IPS-15b (cell line): Measurements from ENCODE around the gene FCN3.
A peak's percentile ranks its signal among the peaks of the same experiment; 100 is the strongest.

Experiments used
- H3K27me3 ChIP-seq: one replicate; pipeline ENCODE4 v1.6.1; 2013; ENCODE audit warnings: low read length; ENCODE audit not compliant: control insufficient read depth, insufficient read depth
- H3K36me3 ChIP-seq: one replicate; pipeline ENCODE4 v1.6.1; 2013; ENCODE audit warnings: low read length; ENCODE audit not compliant: control insufficient read depth, insufficient read depth
- H3K4me1 ChIP-seq: one replicate; pipeline ENCODE4 v1.6.1; 2013; ENCODE audit warnings: mild to moderate bottlenecking, low read length; ENCODE audit not compliant: control insufficient read depth, insufficient read depth
- H3K4me3 ChIP-seq: one replicate; pipeline ENCODE4 v1.5.1; 2013; ENCODE audit warnings: low read depth, low read length
- H3K9ac ChIP-seq: one replicate; pipeline ENCODE4 v1.6.1; 2013; ENCODE audit warnings: low read depth, mild to moderate bottlenecking, low read length
- H3K9me3 ChIP-seq: one replicate; pipeline ENCODE4 v1.6.1; 2013; ENCODE audit warnings: mild to moderate bottlenecking, low read length; ENCODE audit not compliant: control insufficient read depth, insufficient read depth

Gene FCN3

DNA sequence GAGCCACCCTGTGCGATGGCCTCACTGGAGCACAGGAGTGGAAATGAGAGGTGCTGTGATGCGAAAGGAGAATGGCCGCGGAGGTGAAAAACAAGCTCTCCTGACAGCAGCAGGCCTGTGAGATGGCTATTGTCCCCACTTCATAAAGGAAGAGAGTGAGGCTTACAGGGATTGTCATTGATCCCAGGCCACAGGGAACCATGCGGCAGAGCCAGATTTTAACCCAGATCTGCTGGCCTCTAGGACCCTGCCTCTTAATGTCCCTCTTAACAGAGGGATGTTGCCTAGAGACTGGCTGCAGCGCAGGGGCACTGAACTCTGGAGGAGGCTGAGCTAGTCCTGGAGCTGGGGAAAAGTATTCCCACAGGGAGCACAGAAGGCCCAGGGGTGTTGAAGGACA is 35.9 kb downstream of the FCN3 start:
- H3K36me3 ChIP-seq = peaks cover 24% of the 10 kb centered on the region
- no peaks in the 10 kb centered on the region for H3K9me3 ChIP-seq
- no peaks in the 10 kb centered on the region for H3K27me3 ChIP-seq
- peaks cover 10% of the 10 kb centered on the region for H3K4me1 ChIP-seq
- no peak overlapping the region for H3K9ac ChIP-seq
- no peak overlapping the region for H3K4me3 ChIP-seq

DNA sequence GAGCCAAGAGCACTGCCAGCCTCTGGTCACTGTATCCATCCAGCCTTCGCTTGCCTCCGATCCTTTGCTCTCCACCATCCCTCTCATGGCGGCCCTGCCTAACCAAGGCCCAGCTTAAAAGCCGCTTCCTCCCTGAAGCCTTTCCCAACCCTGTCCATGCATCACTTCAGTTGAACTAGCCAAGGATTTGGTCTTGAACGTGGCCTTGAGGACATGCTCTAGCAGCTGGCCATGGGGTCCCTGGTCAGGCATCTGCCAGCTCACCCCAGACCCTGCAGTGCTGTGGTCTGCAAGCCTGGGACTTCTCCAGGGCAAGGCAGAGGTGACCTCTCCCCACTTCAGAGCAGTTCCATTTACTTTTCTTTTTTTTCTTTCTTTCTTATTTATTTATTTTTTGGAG is 37.9 kb downstream of the FCN3 start:
- H3K9me3 ChIP-seq = no peaks in the 10 kb centered on the region
- H3K9ac ChIP-seq = no peak overlapping the region
- H3K4me3 ChIP-seq = no peak overlapping the region
- H3K27me3 ChIP-seq = no peaks in the 10 kb centered on the region
- H3K4me1 ChIP-seq = peaks cover 4% of the 10 kb centered on the region
- peaks cover 34% of the 10 kb centered on the region for H3K36me3 ChIP-seq

DNA sequence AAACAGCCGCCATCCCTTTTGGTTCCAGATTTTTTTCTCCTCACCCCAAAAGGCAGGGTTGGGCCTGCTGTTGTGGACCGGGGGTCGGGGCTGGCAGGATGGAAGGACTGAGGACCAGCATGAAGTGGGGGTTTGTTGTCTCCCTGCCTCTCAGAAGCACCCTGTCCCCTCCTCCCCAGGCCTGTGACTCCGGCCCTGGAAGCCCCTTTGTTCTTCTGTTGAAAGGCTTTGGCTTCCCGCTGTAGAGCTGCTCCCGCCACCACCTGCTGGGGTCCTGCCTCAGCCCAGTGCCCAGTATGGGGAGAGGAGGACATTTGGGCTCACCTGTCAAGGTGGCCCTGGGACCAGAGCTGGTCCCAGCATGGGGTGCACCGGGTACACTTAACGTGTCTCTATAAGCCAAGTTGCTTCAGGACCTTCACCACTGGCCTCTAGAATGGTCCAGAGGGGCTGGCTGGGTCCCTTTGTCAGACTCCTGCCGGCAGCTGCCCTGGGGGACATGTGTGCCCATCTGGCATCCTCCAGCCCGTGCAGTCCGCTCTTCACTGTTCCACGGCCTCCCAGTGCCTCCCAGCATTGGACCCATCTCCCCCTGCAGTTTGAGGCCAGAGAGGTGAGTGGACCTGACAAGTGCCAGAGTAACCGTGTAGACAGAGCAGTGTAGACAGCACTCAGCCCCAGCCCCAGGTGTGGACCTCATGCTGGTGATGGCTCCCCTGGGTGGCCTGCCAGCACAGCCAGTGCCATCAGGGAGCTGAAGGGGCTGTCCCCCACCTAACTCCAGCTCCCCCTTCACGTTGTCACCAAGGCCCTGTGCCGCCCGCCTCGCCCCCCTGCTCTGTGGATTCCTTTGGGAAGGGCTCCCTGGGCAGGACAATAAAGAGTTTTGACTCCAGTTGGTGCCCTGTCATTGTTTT is 38.9 kb downstream of the FCN3 start:
- Histone ChIP-seq H3K9ac (no peak overlapping the region), H3K27me3 (no peaks in the 10 kb centered on the region), H3K9me3 (no peaks in the 10 kb centered on the region), H3K4me1 (no peaks in the 10 kb centered on the region), H3K36me3 (peaks cover 34% of the 10 kb centered on the region), H3K4me3 (no peak overlapping the region)

DNA sequence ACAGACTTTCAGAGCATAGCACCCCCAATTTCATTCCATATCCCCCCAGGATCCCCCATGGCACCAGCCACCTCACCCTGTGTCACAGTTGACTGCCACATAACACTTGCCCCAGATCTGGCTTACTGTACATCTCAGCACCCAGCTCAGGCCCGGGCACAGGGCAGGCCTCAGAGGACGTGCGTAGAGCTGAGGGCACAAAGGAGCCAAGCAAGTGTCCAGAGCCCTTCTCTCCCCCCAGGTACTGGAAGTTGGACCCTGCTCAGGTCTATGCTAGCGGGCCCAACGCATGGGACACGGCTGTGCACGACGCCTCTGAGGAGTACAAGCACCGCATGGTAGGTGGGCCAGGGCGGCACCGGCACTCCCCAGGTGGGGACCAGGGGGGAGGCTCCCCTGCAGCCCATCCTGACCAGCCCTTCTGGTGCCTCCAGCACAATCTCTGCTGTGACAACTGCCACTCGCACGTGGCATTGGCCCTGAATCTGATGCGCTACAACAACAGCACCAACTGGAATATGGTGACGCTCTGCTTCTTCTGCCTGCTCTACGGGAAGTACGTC is 40.8 kb downstream of the FCN3 start:
- Histone ChIP-seq H3K36me3 (peaks cover 34% of the 10 kb centered on the region), H3K9ac (no peak overlapping the region), H3K4me3 (no peak overlapping the region), H3K4me1 (no peaks in the 10 kb centered on the region), H3K9me3 (no peaks in the 10 kb centered on the region), H3K27me3 (no peaks in the 10 kb centered on the region)

DNA sequence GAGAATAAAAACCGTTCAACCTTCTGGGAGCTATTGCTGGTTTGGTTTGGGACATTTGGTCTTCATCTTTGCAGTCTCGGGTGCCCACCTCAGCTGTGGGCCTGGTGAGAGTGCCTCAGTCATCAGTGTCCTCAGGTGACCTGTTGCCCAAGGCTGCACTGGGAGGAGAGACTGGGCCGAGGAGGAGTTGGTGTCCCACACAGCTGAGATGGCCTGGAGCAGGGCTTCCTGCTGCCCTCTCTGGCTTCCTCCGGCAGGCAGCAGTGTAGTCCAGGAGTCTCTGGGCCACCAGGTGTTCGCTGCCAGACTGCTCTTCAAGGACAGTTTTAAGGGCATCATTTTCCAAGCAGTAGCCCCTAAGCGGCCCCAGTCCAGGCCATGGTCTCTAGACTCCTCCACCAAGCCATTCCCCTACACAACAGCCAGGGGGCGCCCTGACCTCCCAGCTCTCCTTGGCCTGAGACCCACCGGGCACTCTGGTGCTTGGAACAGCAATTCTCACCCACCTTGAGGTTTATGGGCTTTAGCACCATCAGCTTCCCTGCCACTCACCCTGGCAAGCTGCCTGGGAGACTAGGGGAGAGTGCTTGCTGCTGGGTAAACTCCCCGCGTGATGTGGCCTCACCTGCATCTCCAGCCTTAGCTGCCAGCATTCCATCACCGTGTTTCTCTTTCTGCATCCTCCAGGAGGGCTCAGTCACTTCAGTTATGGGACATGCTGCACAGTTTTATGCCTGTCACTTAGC is 41.9 kb downstream of the FCN3 start:
- Histone ChIP-seq H3K36me3 (peaks cover 34% of the 10 kb centered on the region), H3K4me1 (no peaks in the 10 kb centered on the region), H3K9me3 (no peaks in the 10 kb centered on the region), H3K9ac (no peak overlapping the region), H3K4me3 (no peak overlapping the region), H3K27me3 (no peaks in the 10 kb centered on the region)

DNA sequence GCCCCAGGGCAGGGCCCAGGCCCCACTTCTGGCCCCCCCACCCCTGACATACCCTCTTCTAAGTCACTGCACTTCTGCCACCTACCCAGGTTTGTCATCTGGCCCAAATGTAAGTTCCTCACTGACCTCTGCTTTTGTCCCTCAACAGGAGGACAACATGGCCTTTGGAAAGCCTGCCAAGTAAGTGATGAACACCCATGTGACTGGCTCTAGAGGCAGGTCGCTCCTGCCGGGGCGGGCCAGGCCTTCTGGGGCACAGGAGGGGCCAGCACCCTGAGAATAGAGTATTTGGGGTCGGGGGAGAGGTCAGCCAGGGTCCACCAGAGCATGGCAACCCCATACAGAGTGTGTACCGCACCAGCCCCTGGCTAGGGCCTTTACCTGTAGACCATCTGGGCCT is 42.7 kb downstream of the FCN3 start:
- H3K27me3 ChIP-seq = no peaks in the 10 kb centered on the region
- no peak overlapping the region for H3K9ac ChIP-seq
- H3K9me3 ChIP-seq = no peaks in the 10 kb centered on the region
- no peaks in the 10 kb centered on the region for H3K4me1 ChIP-seq
- H3K36me3 ChIP-seq = peaks cover 34% of the 10 kb centered on the region
- H3K4me3 ChIP-seq = no peak overlapping the region

DNA sequence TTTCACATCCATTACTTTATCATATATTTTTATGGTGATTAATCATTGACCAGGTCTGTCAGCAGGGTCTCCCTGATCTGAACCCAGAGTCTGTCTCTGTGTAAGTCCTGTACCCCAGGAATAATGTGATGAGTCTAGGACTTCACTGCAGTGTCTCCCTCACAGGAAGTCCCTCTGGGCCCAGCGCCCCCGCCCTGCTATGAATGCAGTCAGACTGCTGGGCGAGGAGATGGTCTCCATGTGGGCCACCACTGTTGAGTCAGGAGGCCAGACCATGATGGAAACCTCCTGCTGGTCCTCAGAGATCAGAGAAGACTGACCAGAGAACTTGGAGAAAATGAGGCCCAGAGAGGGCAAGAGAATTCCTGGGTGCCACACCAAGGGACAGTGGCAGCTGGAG is 43.2 kb downstream of the FCN3 start:
- Histone ChIP-seq H3K9me3 (no peaks in the 10 kb centered on the region), H3K9ac (no peak overlapping the region)

DNA sequence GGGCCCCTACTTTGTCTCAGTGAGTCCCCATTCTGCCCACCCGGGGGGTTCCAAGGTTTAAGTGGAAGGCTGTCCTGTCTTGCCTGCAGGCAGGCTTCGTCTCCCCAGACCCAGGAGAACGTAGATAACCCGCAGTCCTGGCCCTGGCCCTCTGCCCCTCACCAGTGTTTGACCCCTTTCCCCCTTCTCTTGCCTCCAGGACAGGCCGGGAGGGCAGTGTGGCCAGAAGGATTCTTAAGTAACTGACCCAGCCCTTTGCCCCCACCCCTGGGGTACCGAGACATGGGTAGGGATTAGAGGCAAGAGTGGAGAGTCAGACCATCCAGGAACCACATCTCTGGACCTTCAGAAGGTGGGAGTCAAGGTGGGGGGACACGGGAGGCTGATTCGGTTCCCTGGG is 43.8 kb downstream of the FCN3 start:
- no peaks in the 10 kb centered on the region for H3K4me1 ChIP-seq
- H3K9me3 ChIP-seq = no peaks in the 10 kb centered on the region
- H3K4me3 ChIP-seq = no peak overlapping the region
- H3K27me3 ChIP-seq = no peaks in the 10 kb centered on the region
- no peak overlapping the region for H3K9ac ChIP-seq
- peaks cover 33% of the 10 kb centered on the region for H3K36me3 ChIP-seq

More for the DNA sequence above, 43.2 kb downstream of the FCN3 start:
- Histone ChIP-seq H3K27me3 (no peaks in the 10 kb centered on the region), H3K36me3 (peaks cover 34% of the 10 kb centered on the region), H3K4me1 (no peaks in the 10 kb centered on the region), H3K4me3 (no peak overlapping the region)

DNA sequence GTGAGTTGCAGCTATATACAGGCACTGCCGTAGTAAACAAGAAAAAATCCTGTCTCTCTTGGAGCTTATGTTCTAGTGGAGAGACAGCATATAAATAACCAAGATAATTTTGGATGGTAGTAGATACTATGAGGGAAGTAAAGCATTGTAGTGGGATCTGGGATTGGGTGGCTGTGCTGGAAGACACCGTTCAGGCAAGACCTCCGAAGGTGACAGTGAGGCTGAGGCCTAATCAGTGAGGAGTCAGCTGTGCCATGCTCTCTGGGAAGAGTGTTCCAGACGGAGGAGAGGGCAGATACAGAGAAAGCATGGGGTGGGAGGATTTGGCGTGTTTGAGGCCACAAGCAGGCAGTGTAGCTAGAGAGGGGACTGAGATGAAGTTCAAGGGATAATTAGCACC is 46.7 kb downstream of the FCN3 start:
- Histone ChIP-seq H3K9ac (no peak overlapping the region), H3K4me1 (no peaks in the 10 kb centered on the region), H3K36me3 (peaks cover 13% of the 10 kb centered on the region), H3K4me3 (no peak overlapping the region), H3K9me3 (no peaks in the 10 kb centered on the region), H3K27me3 (no peaks in the 10 kb centered on the region)

DNA sequence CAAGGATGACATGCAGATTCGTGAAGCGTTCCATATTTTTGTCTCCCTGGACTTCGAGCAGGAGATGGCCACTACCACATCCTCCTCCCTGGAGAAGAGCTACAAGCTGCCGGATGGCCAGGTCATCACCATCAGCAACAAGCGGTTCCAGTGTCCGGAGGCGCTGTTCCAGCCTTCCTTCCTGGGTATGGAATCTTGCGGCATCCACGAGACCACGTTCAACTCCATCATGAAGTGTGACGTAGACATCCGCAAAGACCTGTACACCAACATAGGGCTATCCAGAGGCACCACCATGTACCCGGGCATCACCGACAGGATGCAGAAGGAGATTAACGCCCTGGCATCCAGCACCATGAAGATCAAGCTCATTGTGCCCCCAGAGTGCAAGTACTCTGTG is 49.3 kb downstream of the FCN3 start:
- Histone ChIP-seq H3K36me3 (peaks cover 11% of the 10 kb centered on the region), H3K4me3 (no peak overlapping the region), H3K9ac (no peak overlapping the region), H3K27me3 (no peaks in the 10 kb centered on the region), H3K9me3 (no peaks in the 10 kb centered on the region), H3K4me1 (no peaks in the 10 kb centered on the region)

DNA sequence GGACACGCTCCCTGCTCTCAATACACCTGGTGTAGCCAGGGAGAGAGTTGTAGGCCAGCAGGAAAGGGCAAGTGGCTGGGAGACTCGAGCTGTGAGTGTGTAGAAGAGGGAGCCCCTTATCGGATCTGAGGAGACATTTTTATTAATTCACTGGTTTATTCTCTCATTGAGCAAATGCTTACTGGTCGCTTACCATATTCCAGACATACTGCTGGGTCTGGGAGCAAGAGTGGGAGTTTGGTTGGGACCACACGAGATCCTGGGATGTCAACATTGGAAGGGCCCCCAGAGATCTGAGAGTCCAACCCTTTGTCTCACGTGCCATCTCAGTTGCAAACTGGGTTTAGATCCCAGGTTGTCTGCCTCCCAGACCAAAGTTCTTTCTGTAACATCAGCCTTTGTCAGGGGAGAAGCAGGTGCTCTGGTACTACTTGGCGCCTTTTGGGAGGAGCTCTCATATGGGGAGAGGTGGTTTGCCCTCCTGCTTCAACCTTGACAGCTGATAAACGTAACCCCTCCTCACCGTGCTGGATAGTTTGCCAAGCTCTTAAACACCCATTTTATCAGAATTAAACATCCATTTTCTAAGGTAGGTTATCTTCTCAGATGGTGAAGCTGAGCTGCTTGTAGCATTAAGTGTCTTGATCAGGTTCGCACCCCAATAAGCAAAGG is 51.9 kb downstream of the FCN3 start:
- Histone ChIP-seq H3K9me3 (no peaks in the 10 kb centered on the region), H3K4me3 (peak overlapping the region; percentile 98), H3K36me3 (peaks cover 11% of the 10 kb centered on the region), H3K27me3 (no peaks in the 10 kb centered on the region), H3K4me1 (no peaks in the 10 kb centered on the region), H3K9ac (peak overlapping the region; percentile 94)
